Measurements from ENCODE around the gene PIGU.
A peak's percentile ranks its signal among the peaks of the same experiment; 100 is the strongest.
"Not testable (repeated sequence)": the region's sequence is repeated elsewhere in the genome, so short reads cannot be mapped to it uniquely, and the experiment has no call there.

Gene PIGU

GRCh38 chr20:34621036-34621343 lies 55.9 kb downstream of the PIGU start:
- DNase-seq: no peak

- DNase-seq: no peak
Observed at GRCh38 chr20:34618676-34619075, 58.2 kb downstream of the PIGU start.

- not testable (repeated sequence) for DNase-seq
Observed at GRCh38 chr20:34616913-34617312, 60.0 kb downstream of the PIGU start.

- no peak for DNase-seq
Observed at GRCh38 chr20:34615477-34615876, 61.4 kb downstream of the PIGU start.

DNA sequence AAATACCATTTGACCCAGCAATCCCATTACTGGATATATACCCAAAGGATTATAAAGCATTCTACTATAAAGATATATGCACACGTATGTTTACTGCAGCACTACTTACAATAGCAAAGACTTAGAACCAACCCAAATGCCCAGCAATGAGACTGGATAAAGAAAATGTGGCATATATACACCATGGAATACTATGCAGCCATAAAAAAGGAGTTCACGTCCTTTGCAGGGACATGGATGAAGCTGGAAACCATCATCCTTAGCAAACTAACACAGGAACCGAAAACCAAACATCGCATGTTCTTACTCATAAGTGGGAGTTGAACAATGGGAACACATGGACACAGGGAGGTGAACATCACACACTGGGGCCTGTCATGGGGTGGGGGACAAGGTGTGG lies 64.9 kb downstream of the PIGU start:
- DNase-seq: not testable (repeated sequence)

DNA sequence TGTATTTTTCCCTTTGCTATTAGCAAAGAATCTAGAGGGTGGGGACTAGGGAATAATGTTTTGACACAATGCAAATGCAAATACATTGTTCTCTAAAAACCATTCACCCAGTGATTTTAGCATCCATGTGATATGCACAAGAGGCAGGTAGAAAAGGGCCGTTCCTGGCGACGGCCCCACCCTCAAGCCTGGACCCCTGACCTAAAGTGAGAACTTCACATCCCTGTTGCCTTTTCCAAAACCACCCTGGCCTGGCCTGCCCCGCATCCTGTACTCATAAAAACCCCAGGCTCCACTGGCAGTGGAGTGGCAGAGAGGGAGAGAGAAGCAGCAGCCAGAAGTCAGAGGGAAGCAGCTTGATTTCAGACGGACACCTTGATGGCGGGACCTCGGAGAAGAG lies 69.8 kb downstream of the PIGU start:
- DNase-seq: no peak

GRCh38 chr20:34604980-34605788 lies 71.7 kb downstream of the PIGU start:
- peak; percentile 70 for DNase-seq

- no peak for DNase-seq
Observed at GRCh38 chr20:34600892-34601653, 75.8 kb downstream of the PIGU start.

- peak; percentile 26 for DNase-seq
Observed at GRCh38 chr20:34595377-34596184, 81.3 kb downstream of the PIGU start.

DNA sequence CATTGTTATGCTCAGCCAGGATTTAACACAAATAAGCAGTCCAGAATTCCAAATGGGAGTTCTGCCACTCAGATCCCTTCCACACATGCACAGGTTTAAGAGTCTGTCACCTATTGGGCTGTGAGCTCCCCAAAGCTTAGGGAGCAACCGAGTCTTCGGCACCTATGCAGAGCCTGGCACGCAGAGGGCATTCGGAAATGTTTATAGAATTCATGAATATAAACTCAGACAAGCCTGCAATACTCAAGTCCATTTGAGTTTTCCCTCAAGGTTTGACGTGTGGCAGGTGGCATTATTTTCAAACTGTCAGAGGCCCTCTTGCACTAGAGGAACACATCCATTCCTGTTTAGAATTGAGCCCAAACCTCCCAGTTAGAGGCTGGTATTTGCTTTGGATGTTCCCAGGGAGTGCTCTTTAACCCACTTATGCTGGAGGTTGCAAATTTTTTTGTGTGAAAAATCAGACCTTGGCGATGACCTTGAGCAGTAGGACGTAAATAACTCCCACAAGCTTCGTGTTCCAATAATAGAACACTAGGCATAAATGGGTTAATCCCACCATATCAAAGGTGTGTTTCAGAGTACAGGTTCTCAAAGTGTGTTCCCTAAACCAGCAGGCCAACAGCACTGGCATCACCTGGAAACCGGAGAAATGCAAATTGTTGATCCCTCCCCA lies 90.3 kb downstream of the PIGU start:
- no peak for DNase-seq

DNA sequence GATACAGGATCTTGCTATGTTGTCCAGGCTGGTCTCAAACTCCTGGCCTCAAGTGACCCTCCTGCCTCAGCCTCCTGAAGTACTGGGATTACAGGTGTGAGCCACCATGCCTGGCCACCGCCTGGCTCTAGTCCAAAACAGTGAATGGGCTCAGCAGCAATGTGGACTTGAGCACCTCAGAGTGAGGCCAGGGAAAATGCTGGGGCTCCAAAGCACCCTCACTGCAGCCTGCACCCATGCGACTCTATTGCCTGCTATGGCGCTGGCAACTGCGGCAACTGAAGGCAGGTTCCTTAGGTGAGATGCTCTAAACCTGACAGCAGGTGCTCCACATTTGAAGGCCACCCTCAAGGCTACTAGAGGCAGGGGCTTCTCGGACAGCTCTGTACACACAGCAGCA lies 91.9 kb downstream of the PIGU start:
- no peak for DNase-seq

- no peak for DNase-seq
Observed at GRCh38 chr20:34583544-34583943, 93.3 kb downstream of the PIGU start.

- DNase-seq: no peak
Observed at GRCh38 chr20:34582911-34583310, 94.0 kb downstream of the PIGU start.

GRCh38 chr20:34582221-34582620 lies 94.7 kb downstream of the PIGU start:
- no peak for DNase-seq

- peak; percentile 9 for DNase-seq
Observed at GRCh38 chr20:34581341-34582184, 95.3 kb downstream of the PIGU start.

DNA sequence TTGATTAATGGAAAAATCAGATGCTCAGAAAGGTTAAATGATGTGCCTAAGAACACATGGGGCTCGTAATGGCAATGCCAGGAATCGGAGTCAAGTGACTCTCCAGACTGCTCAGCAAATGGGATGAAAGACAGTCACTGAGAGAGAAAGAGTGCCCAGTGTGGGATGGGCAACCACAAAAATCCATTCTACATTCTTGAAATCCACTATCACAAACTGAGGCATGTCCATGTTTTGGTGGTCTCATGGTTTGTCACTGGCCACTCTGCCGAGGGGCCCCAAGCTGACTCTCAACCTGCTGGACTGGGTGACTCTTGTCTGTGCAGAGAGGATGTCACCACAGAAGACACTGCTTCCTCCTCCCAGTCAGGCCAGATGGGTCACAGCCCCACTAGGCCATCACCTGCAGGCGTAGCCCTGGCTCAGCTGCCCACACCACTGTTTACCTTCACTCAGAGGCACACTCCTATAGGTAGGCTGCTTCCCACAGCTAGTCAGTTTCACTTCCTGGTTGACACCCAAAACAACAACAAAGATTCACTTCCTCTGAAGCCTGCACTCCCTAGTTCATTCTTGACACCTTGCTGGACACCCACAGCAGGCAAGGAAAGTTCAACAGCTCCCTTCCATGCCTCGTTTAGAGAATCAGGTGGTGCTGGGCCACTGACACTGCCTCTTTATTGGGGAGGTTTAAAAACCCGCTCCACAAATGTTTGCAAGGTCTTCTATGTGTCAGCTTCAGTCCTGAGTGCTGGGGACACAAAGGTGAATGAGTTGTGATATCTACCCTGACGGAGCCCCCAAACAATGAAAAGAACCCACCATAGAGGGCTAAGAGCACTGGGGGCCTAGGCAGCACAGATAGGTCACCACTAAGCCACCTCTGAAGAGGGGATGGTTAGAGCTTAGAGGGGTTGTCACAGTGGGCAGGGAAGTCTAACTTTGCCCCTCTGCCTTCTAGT lies 96.6 kb downstream of the PIGU start:
- DNase-seq: no peak

DNA sequence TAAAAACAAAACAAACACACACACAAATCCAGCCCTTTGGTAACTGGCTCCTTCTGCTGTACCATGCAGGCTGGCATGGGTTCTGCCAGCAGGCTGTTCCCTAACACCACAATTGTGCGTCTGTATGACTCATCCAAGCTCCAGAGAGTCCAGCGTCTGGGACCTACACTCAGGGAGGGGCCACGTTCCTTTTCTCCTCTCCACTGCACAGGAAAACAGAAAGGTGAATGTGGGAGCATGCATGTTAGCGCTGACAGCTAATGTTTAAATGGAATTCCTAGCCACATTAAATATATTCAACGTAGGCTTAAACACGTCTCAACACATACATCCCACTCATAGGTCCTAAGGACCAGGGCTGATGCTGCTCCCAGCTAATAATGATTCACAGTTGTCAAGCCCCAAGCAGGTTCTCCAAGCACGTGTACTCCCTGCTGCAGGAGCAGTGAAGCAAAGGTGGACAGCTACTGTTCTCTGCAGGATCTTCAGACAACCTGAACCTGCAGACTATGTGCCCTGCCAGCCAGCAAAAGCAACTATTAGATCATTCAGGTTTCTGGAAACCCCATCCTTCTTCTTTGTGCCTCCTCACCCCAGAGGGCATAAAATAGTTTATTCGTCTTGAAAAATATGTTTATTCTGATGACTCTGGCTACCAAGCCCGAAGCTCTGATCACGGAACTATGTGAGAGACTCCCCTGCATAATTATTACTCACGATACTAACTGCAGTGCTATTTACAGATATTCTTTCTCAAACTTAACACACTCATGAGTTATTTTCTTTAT lies 97.5 kb downstream of the PIGU start:
- peak; percentile 34 for DNase-seq

DNA sequence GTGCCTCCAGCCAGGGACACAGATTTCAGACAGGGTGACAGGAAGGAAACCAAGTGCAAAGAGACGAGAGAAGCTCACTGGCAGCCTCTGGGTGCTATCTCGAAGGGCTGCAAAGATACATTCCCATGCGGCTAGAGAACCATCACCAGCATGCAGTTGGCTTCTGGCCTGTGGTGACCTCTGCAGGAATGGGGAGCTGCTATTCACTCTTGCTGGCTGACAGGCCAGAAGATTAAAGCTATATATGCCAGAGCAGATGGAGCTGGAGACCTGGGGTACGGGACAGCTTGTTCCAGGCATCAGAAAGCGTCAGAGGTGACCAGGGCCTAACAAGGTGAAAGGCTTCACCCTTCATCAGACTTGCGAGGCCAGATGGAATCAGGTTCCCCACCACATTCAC lies 98.4 kb downstream of the PIGU start:
- DNase-seq: no peak

- DNase-seq: no peak
Observed at GRCh38 chr20:34578025-34578424, 98.9 kb downstream of the PIGU start.

DNA sequence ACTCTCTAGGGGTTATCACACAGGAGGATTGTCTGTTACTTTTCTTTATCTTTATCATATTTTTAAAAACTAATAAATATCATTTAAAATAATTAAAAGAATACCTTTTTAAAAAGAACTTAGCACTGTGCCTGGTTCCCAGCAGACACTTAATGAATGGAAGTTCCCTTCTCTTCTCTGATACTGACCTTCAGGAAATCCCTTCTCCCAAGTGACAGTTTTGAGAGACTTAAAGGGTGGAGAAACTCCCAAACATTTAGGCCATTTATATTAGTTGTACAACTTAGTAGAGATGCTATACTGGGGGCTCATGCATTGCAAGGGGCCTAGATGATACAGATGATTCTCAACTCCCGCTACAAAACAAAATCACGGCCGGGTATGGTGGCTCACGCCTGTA lies 99.8 kb downstream of the PIGU start:
- no peak for DNase-seq
